HepG2 (cell line): ENCODE data around the gene SIAH1. TPM values are rescaled to one million over a fixed set of nuclear protein-coding genes. Genes with fewer than 3 reads are reported as not detected.
A peak's percentile ranks its signal among the peaks of the same experiment; 100 is the strongest.

Source experiments
- ATAC-seq: fragments of 200-7000 bp; cut with Tn5 transposase; 3 replicates; pipeline ENCODE4 v1.9.1; 2020; ENCODE audit warnings: mild to moderate bottlenecking, moderate library complexity
- BruUV-seq: library from RNA; stranded (reverse); fragments of 400-500 nt; replicated peaks from 2 replicates; lab custom pipeline; 2021; lab: Mats Ljungman, UMichigan
- CTCF ChIA-PET: fragments of 300-600 bp; formaldehyde crosslinking; extraction: SDS; loops from one replicate; lab custom pipeline; 2021; ENCODE audit warnings: low total read pairs, inconsistent platforms, low intra/inter-chr PET ratio; lab: Yijun Ruan, JAX
- POLR2A ChIA-PET: fragments of 350-600 bp; sonication (Branson Sonifier 250); formaldehyde crosslinking; loops from one replicate; lab custom pipeline; 2020; ENCODE audit warnings: antibody characterized with exemption, inconsistent platforms; lab: Yijun Ruan, JAX
- DNase-seq: peaks from one replicate; pipeline ENCODE4 v3.0.0-alpha.2; 2015; ENCODE audit warnings: low spot score
- FAIRE-seq: peaks from 3 replicates; lab custom pipeline; 2011; peaks lifted over from hg19 to GRCh38; lab: Jason Lieb, UNC
- H2AFZ ChIP-seq: one replicate; pipeline ENCODE4 v1.6.1; 2011; ENCODE audit warnings: low read length, inconsistent platforms
- H3K27ac ChIP-seq: fragments of 300-600 bp; 3 replicates; pipeline ENCODE4 v1.8.0; 2011; ENCODE audit warnings: mixed run types, mild to moderate bottlenecking, mixed read lengths, low read length, inconsistent platforms; ENCODE audit not compliant: insufficient read depth; ENCODE audit errors: extremely low read length
- H3K27me3 ChIP-seq, 2 experiments: fragments of 200-600 bp in 1 of 2; 2 replicates in 1 of 2; 3 replicates in 1 of 2; pipeline versions ENCODE4 v1.6.0 to v1.8.0; 2011; ENCODE audit warnings: low read length in 2 of 2, mild to moderate bottlenecking in 2 of 2, moderate library complexity in 2 of 2, inconsistent platforms in 1 of 2; ENCODE audit not compliant: insufficient read depth in 2 of 2, control insufficient read depth in 1 of 2
- H3K36me3 ChIP-seq, 2 experiments: fragments of 200-600 bp in 1 of 2; replicated peaks in 1 of 2; 2 replicates in 1 of 2; 3 replicates in 1 of 2; pipeline versions ENCODE4 v1.5.1 to v1.8.0; 2011; ENCODE audit warnings: low read length in 2 of 2, inconsistent platforms in 1 of 2; ENCODE audit not compliant: insufficient read depth in 2 of 2, control insufficient read depth in 1 of 2
- H3K4me1 ChIP-seq: 2 replicates; pipeline ENCODE4 v1.5.1; 2012; ENCODE audit warnings: low read length, inconsistent platforms; ENCODE audit not compliant: insufficient read depth
- H3K4me2 ChIP-seq: 2 replicates; pipeline ENCODE4 v1.6.0; 2011; ENCODE audit warnings: low read depth, low read length, inconsistent platforms
- H3K4me3 ChIP-seq, 3 experiments: fragments of 200-600 bp in 1 of 3; sonication (generic), shearing (Covaris generic) in 1 of 3; replicated peaks in 1 of 3; 2 replicates each; pipeline ENCODE4 v1.5.1; 2011 to 2016; ENCODE audit warnings: low read length in 3 of 3, inconsistent platforms in 2 of 3, low read depth in 2 of 3, mild to moderate bottlenecking in 2 of 3, control low read depth in 1 of 3, mixed read lengths in 1 of 3; ENCODE audit not compliant: insufficient read depth in 1 of 3
- H3K79me2 ChIP-seq: one replicate; pipeline ENCODE4 v1.6.1; 2011; ENCODE audit warnings: low read length, inconsistent platforms; ENCODE audit not compliant: insufficient read depth
- H3K9ac ChIP-seq: 2 replicates; pipeline ENCODE4 v1.6.0; 2011; ENCODE audit warnings: mild to moderate bottlenecking, low read depth, low read length, inconsistent platforms; ENCODE audit not compliant: insufficient read depth
- H3K9me3 ChIP-seq: 2 replicates; pipeline ENCODE4 v1.5.1; 2012; ENCODE audit warnings: mild to moderate bottlenecking, low read length
- H4K20me1 ChIP-seq: 2 replicates; pipeline ENCODE4 v1.6.0; 2011; ENCODE audit warnings: inconsistent platforms, mild to moderate bottlenecking, low read length, moderate library complexity; ENCODE audit not compliant: insufficient read depth
- BCL6 ChIP-seq: IDR thresholded peaks from 2 replicates; pipeline ENCODE4 v1.6.1; 2016; ENCODE audit warnings: missing genetic modification reagents, missing compliant biosample characterization
- CEBPB ChIP-seq: IDR thresholded peaks from 2 replicates; pipeline ENCODE4 v1.6.1; 2011; ENCODE audit warnings: low read depth, low read length, improper control_type of control experiment, borderline replicate concordance
- CERS6 ChIP-seq: sonication (generic); formaldehyde crosslinking; IDR thresholded peaks from 2 replicates; pipeline ENCODE4 v1.5.0; 2020; ENCODE audit warnings: missing genetic modification reagents
- FOSL1 ChIP-seq: sonication (generic); formaldehyde crosslinking; IDR thresholded peaks from 2 replicates; pipeline ENCODE4 v1.9.0; 2021; ENCODE audit warnings: missing genetic modification reagents, borderline replicate concordance
- FOXO4 ChIP-seq: sonication (generic); formaldehyde crosslinking; conservative IDR thresholded peaks from 2 replicates; pipeline ENCODE4 v1.8.1; 2023; ENCODE audit warnings: missing genetic modification reagents
- HOXA9 ChIP-seq: sonication (generic); formaldehyde crosslinking; IDR thresholded peaks from 2 replicates; pipeline ENCODE4 v1.8.1; 2022; ENCODE audit warnings: missing genetic modification reagents, mild to moderate bottlenecking, moderate library complexity, borderline replicate concordance
- TEAD3 ChIP-seq: optimal IDR thresholded peaks from 2 replicates; pipeline ENCODE3; 2016; ENCODE audit warnings: borderline replicate concordance
- WGBS: methylation state at CpG from one replicate; pipeline ENCODE4 v1.1.6; 2017; ENCODE audit warnings: low lambda C conversion rate; 5-methylcytosine and 5-hydroxymethylcytosine counted together
- in situ Hi-C: cut with HindIII; loops from 2 replicates; pipeline ENCODE4 v1.10.0; 2017; ENCODE audit warnings: low pct_unique_long_range_greater_than_20kb; ENCODE audit not compliant: extremely low pct_ligation_motif_present
- intact Hi-C: fragments of 100-400 bp; cut with micrococcal nuclease; formaldehyde crosslinking; loops from one replicate; pipeline ENCODE4 v1.10.0; 2022; ENCODE audit not compliant: unreplicated experiment
- polyA plus RNA-seq, 8 experiments: library from polyadenylated mRNA; depleted of rRNA in 3 of 8; stranded (reverse) in 7 of 8; unstranded in 1 of 8; fragments of >200 nt; fragmentation: Illumina TruSeq in 4 of 8; extraction: Trizol in 4 of 8; gene quantifications; 2 replicates each; pipeline versions ENCODE4 v1.2.1 to v1.2.3, GENCODE V29; 2011 to 2016; ENCODE audit warnings: low read depth in 4 of 8, missing spikeins in 1 of 8, mixed read lengths in 1 of 8; ENCODE audit not compliant: insufficient read depth in 1 of 8
- total RNA-seq, 5 experiments: library from RNA; depleted of rRNA; stranded (reverse); fragments of >200 nt; fragmentation: Illumina TruSeq; extraction: Trizol; gene quantifications; 2 replicates each; pipeline ENCODE4 v1.2.3, GENCODE V29; 2016; ENCODE audit warnings: low read depth in 1 of 5

SIAH1 gene
- total and polyA plus RNA-seq, 2 of the 13 experiments (the other 11 are each of a cell fraction or from before 2014, with no cell fraction given): 16.0 to 28.6 TPM

- no peak overlapping the region for H3K9ac ChIP-seq
- peaks cover 64% of the 10 kb centered on the region for H3K4me1 ChIP-seq
- no peaks in the 10 kb centered on the region for H3K36me3 ChIP-seq
- H3K27ac ChIP-seq: no peak overlapping the region
- intact Hi-C loops: no loop called here
- no peak for DNase-seq
- ATAC-seq: no peak
- no peak overlapping the region for H2AFZ ChIP-seq
- peaks cover 80% of the 10 kb centered on the region for H3K79me2 ChIP-seq
- no peak overlapping the region for H3K4me3 ChIP-seq
- BruUV-seq: no TSS peak
- H4K20me1 ChIP-seq: peaks cover 69% of the 10 kb centered on the region
- in situ Hi-C loops: no loop called here
- H3K9me3 ChIP-seq: no peaks in the 10 kb centered on the region
- no peak overlapping the region for H3K4me2 ChIP-seq
- WGBS: 89% methylated on average over 5 of the region's 5 CpGs
- H3K27me3 ChIP-seq: no peaks in the 10 kb centered on the region; a peak in 1 of 5 replicates
- TF ChIP-seq FOSL1 (CRISPR knock-in tag) (no peak), TEAD3 (CRISPR knock-in tag) (peak; percentile 9)
- CTCF ChIA-PET: no interaction called here
- FAIRE-seq: no peak
- POLR2A ChIA-PET: interaction anchor here (0.7 to 0.8 kb wide), 2 partner anchors 11 to 16 kb away, joined by 3 to 4 read pairs; no protein-coding TSS in a partner anchor
Observed at GRCh38 chr16:48381201-48381600, 4.0 kb downstream of the SIAH1 start.

DNA sequence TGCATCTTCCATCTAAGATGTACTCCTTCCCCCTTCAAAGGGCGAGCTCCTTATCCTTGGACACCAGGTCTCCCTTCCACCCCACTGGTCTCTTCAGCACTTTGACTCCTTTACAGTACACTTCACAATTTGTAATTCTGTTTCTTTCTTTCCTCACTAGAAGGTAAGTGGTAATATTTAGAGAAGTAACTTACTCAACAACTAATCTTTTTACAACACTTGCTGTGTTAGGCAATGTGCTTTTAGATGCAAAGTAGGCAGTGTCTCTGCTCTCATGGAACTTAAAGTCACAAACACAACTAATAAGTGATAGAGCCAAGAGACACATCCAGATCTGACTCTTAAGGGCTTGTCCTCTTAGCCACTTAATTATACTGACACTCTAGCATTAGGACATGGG, 6.4 kb downstream of the SIAH1 start:
- no peak overlapping the region for H3K4me2 ChIP-seq
- H3K9ac ChIP-seq: no peak overlapping the region
- H3K4me3 ChIP-seq: no peak overlapping the region
- DNase-seq (no peak), ATAC-seq (no peak; the same call in 2 of the 3 replicates), FAIRE-seq (no peak)
- in situ Hi-C loops (no loop called here), intact Hi-C loops (no loop called here)
- no TSS peak for BruUV-seq
- TF ChIP-seq BCL6 (CRISPR knock-in tag) (peak; percentile 24; the same call in 1 of the 2 replicates), CERS6 (CRISPR knock-in tag) (no peak), HOXA9 (CRISPR knock-in tag) (no peak), FOXO4 (CRISPR knock-in tag) (0 out of 2 replicates have a peak, but pooled peaks have one; percentile 41), CEBPB (peak; percentile 15; the same call in 1 of the 2 replicates)
- H3K4me1 ChIP-seq: peaks cover 81% of the 10 kb centered on the region
- CTCF ChIA-PET: no interaction called here
- POLR2A ChIA-PET: interaction anchor here (3.2 kb wide), 1 partner anchor 13 kb away, joined by 10 read pairs; no protein-coding TSS in a partner anchor
- H4K20me1 ChIP-seq: peaks cover 88% of the 10 kb centered on the region
- no peak overlapping the region for H3K27ac ChIP-seq
- peaks cover 97% of the 10 kb centered on the region for H3K79me2 ChIP-seq
- H3K36me3 ChIP-seq: no peaks in the 10 kb centered on the region
- no peaks in the 10 kb centered on the region for H3K9me3 ChIP-seq
- WGBS: 100% methylated on average over 1 of the region's 1 CpG
- no peaks in the 10 kb centered on the region; a peak in 1 of 5 replicates for H3K27me3 ChIP-seq
- no peak overlapping the region for H2AFZ ChIP-seq
